A549 (cell line): ENCODE data around the gene SPTSSA.
"Not testable (repeated sequence)": the region's sequence is repeated elsewhere in the genome, so short reads cannot be mapped to it uniquely, and the experiment has no call there.

Source experiments
- CEBPB ChIP-seq, 2 experiments: fragments of >200 bp in 1 of 2; sonication (Bioruptor Twin) in 1 of 2; formaldehyde crosslinking in 1 of 2; IDR thresholded peaks; 2 replicates each; pipeline ENCODE4 v1.6.1; 2012 to 2016
- CTCF ChIP-seq: fragments of >200 bp; sonication (Bioruptor Twin); formaldehyde crosslinking; IDR thresholded peaks from 3 replicates; pipeline ENCODE4 v1.5.1; 2016
- EP300 ChIP-seq, 2 experiments: fragments of >200 bp; sonication (Bioruptor Twin); formaldehyde crosslinking; IDR thresholded peaks; 2 replicates in 1 of 2; 3 replicates in 1 of 2; pipeline ENCODE4 v1.6.1; 2016 to 2017
- HDAC2 ChIP-seq: fragments of 200-600 bp; sonication (generic); IDR thresholded peaks from 2 replicates; pipeline ENCODE4 v1.6.1; 2016
- HOXB13 ChIP-seq: fragments of 250-450 bp; sonication (Bioruptor Pico); IDR thresholded peaks from 2 replicates; pipeline ENCODE4 v1.5.0; 2020; ENCODE audit warnings: low read depth, mild to moderate bottlenecking, moderate library complexity
- MAX ChIP-seq: IDR thresholded peaks from 2 replicates; pipeline ENCODE4 v1.6.1; 2012
- MYC ChIP-seq: IDR thresholded peaks from 2 replicates; pipeline ENCODE4 v1.6.1; 2012; ENCODE audit warnings: mild to moderate bottlenecking, inconsistent platforms, low read length, improper control_type of control experiment, borderline replicate concordance
- NR3C1 ChIP-seq: fragments of >200 bp; sonication (Bioruptor Twin); formaldehyde crosslinking; IDR thresholded peaks from 3 replicates; pipeline ENCODE4 v1.6.1; 2017
- POLR2A ChIP-seq: IDR thresholded peaks from 2 replicates; pipeline ENCODE4 v1.6.1; 2012; ENCODE audit warnings: mild to moderate bottlenecking, low read length
- RAD21 ChIP-seq, 2 experiments: fragments of >200 bp in 1 of 2; sonication (Bioruptor Twin) in 1 of 2; formaldehyde crosslinking in 1 of 2; IDR thresholded peaks in 1 of 2; conservative IDR thresholded peaks in 1 of 2; 2 replicates in 1 of 2; 3 replicates in 1 of 2; pipeline ENCODE4 v1.6.1; 2012 to 2018; ENCODE audit warnings: inconsistent platforms in 1 of 2
- REST ChIP-seq: fragments of 200-600 bp; sonication (generic); IDR thresholded peaks from 2 replicates; pipeline ENCODE4 v1.6.1; 2016; ENCODE audit warnings: antibody characterized with exemption, mild to moderate bottlenecking, moderate library complexity
- RFX5 ChIP-seq: fragments of 450-650 bp; IDR thresholded peaks from 2 replicates; pipeline ENCODE4 v1.7.1; 2014; ENCODE audit warnings: antibody characterized with exemption, mild to moderate bottlenecking, moderate library complexity
- SREBF2 ChIP-seq: fragments of 450-650 bp; IDR thresholded peaks from 2 replicates; pipeline ENCODE4 v1.6.1; 2014; ENCODE audit warnings: mild to moderate bottlenecking, moderate library complexity
- USF2 ChIP-seq: fragments of 450-650 bp; IDR thresholded peaks from 2 replicates; pipeline ENCODE4 v1.6.1; 2014; ENCODE audit warnings: antibody characterized with exemption

- not testable (repeated sequence) for TF ChIP-seq CTCF; USF2; EP300 (IDR thresholded peaks at IDR 0.05); POLR2A; SREBF2; CEBPB (IDR thresholded peaks at IDR 0.05); MYC; RAD21 (conservative IDR thresholded peaks at IDR 0.05 in 1 of 2, IDR thresholded peaks at IDR 0.05 in 1 of 2); RFX5; HDAC2; MAX; NR3C1; HOXB13 (CRISPR knock-in tag); REST
Observed at GRCh38 chr14:34505124-34505491, 43.1 kb upstream of the SPTSSA start.
